Cardiac fibroblast (primary cell): ENCODE results near the gene PSORS1C2.
"Not testable (repeated sequence)": the region's sequence is repeated elsewhere in the genome, so short reads cannot be mapped to it uniquely, and the experiment has no call there.

ENCODE experiments used
- DNase-seq, 2 donors: peaks; one replicate each; pipeline versions ENCODE4 v3.0.0 to v3.0.0-alpha.2; 2010; ENCODE audit warnings: low read depth in 2 of 2
- H3K4me3 ChIP-seq, 2 donors: replicated peaks in 1 of 2; 1 replicate in 1 of 2; 2 replicates in 1 of 2; pipeline ENCODE4 v1.5.1; 2011; ENCODE audit warnings: low read depth in 2 of 2, low read length in 2 of 2, mild to moderate bottlenecking in 2 of 2, moderate library complexity in 1 of 2
- TF ChIP-seq, protein P1 (sequence below): IDR thresholded peaks from one replicate; pipeline ENCODE4 v1.5.1; 2011; ENCODE audit warnings: low read depth, mild to moderate bottlenecking, low read length, inconsistent platforms

Gene PSORS1C2

DNA sequence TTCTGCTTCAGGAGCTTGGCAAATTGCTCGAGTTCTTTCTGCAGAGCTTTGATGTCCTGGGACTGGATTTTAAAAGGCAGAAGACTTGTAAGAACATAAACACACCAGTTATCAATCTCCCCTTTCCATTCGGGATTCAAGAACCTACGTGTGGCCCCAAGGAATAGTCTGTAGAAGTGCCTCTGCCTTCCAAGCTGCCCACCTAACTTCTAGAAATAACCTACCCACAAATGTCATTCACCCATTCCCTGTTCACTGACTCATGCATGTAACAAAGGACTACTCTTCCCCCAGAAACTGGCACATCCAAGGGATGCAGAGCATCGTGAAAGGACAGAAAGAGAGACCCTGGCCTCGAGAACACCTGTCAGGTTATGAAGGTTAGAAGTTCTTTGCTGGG, 27.1 kb upstream of the PSORS1C2 start:
- H3K4me3 ChIP-seq = no peak overlapping the region
- no peak for DNase-seq
- TF ChIP-seq, protein P1, sequence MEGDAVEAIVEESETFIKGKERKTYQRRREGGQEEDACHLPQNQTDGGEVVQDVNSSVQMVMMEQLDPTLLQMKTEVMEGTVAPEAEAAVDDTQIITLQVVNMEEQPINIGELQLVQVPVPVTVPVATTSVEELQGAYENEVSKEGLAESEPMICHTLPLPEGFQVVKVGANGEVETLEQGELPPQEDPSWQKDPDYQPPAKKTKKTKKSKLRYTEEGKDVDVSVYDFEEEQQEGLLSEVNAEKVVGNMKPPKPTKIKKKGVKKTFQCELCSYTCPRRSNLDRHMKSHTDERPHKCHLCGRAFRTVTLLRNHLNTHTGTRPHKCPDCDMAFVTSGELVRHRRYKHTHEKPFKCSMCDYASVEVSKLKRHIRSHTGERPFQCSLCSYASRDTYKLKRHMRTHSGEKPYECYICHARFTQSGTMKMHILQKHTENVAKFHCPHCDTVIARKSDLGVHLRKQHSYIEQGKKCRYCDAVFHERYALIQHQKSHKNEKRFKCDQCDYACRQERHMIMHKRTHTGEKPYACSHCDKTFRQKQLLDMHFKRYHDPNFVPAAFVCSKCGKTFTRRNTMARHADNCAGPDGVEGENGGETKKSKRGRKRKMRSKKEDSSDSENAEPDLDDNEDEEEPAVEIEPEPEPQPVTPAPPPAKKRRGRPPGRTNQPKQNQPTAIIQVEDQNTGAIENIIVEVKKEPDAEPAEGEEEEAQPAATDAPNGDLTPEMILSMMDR = no peak

DNA sequence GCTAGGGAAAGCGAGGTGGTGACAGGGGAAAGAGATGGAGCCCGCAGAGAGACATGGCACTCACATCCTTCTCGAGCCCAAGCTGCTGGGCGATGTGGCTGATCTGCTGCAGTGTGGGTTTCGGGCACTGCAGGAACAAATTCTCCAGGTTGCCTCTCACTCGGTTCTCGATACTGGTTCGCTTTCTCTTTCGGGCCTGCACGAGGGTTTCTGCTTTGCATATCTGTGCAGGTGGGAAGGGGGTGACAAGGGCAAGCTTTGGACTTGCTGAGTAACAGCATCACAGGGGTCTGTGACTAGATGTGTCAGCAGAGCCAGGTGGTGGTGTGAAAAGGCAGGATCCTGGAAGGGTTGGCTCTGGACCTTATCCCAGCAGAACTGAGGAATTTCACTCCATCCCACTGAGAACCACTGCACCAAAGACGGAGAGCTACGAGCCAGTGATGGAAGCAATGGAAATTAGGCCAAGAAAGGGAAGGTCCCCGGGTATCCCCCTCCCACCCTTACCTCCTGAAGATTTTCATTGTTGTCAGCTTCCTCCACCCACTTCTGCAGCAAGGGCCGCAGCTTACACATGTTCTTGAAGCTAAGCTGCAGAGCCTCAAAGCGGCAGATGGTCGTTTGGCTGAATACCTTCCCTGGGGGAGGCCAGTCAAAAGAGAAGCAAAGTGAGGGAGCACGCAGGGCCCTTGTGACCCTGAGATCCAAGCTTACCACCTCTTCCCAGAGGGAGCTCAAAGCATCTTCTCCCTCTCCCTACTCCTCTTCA, 26.4 kb upstream of the PSORS1C2 start:
- DNase-seq, H3K4me3 ChIP-seq: not testable (repeated sequence)

DNA sequence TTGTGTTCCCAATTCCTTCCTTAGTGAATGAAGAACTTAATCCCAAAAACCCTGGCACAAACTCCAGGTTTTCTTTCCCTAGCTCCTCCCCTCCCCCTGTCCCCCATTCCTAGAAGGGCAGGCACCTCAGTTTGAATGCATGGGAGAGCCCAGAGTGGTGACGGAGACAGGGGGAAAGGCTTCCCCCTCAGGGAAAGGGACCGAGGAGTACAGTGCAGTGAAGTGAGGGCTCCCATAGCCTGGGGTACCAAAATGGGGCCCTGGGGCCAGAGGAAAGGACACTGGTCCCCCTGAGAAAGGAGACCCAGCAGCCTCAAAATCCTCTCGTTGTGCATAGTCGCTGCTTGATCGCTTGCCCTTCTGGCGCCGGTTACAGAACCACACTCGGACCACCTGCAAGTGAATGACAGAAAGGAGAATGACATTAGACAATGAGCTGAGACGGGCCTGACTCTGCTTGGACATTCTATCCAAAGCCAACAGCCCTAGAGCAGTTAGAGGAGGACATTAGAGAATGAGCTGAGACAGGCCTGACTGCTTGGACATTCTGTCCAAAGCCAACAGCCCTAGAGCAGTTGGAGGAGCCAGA, 25.7 kb upstream of the PSORS1C2 start:
- H3K4me3 ChIP-seq, DNase-seq: not testable (repeated sequence)

DNA sequence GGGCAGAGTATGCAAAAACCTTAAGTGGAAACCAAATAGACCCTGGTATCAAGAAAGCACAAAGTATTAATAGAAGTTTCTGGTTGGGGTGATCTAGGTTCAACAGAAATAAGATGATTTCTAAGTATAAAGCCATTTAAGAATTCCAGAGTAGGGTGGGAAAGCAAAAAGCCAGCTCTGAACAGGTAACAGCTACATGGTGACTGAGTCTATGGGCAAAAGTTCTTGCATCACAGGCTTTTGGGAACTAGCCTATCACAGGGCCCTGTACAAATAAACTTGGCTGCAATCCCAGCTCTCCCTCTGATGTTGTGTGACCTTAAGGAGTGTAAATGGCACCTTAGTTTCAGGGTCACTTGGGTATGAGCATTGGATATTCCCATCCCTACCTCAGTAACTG, 25.1 kb upstream of the PSORS1C2 start:
- TF ChIP-seq, protein P1 = no peak
- DNase-seq = peak; percentile 19 to 31
- H3K4me3 ChIP-seq = no peak overlapping the region

DNA sequence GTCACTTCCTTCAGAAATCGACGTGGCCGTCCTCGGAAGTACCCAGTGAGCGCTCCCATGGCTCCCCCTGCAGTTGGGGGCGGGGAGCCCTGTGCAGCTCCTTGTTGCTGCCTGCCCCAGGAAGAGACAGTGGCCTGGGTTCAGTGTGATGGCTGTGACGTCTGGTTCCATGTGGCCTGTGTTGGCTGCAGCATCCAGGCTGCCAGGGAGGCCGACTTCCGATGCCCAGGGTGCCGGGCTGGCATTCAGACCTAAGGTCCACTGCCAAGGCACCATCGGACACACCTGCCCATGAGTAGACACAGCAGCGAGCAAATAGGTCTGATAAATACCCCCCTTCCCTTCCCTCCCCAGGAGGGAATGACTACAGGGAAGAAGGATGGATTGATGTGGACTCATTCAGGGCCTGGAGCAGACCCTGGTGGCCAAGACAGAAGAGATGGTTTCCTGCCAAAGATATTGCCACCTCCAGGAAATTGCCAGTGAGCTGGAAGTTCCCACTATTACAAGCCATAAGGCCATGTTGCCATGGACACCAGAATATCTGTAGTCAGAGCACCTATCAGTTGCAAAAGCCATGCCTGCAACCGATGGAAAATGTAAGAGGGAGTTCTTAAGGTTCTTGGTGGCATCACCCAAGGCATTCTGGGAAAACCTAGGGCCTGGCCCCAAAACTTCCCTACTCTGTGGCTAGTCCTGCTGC, 23.7 kb upstream of the PSORS1C2 start:
- no peak overlapping the region for H3K4me3 ChIP-seq
- DNase-seq = no peak
- TF ChIP-seq, protein P1 = no peak

DNA sequence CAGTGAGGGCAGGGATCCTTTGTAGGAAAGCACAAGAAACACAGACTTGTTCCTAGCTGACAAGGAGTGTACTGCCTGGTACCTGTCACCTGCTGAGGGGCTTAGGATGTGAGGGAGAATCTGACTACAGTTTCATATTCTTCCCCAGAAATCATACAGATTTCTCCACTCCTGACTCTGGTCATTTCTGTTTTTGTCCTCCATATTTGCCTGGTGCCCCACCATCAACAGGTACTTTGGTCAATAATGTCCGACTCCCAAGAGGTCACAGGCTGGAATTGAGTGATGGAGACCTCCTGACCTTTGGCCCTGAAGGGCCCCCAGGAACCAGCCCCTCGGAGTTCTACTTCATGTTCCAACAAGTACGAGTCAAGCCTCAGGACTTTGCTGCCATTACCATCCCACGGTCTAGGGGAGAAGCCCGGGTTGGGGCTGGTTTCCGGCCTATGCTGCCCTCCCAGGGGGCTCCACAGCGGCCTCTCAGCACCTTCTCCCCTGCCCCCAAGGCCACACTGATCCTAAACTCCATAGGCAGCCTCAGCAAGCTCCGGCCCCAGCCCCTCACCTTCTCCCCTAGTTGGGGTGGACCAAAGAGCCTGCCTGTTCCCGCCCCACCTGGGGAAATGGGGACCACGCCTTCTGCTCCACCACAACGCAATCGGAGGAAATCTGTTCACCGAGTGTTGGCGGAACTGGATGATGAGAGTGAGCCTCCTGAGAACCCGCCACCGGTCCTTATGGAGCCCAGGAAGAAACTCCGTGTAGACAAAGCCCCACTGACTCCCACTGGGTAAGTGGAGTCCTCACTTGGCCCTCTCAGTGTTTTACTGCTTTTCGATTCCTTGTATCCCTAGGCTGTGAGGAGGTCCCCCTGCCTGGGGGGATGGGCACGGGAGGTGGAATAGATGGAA, 22.6 kb upstream of the PSORS1C2 start:
- DNase-seq = no peak
- TF ChIP-seq, protein P1 = no peak
- H3K4me3 ChIP-seq = no peak overlapping the region
